H1 (cell line): ENCODE data around the gene JAKMIP3. TPM values are rescaled to one million over a fixed set of nuclear protein-coding genes. Genes with fewer than 3 reads are reported as not detected.

Experiments used
- CTCF ChIA-PET: fragments of 300-600 bp; sonication (Branson Sonifier 250); formaldehyde crosslinking; loops from one replicate; lab custom pipeline; 2021; ENCODE audit not compliant: partially characterized antibody; lab: Charles Lee
- POLR2A ChIA-PET: fragments of 300-600 bp; sonication (Branson Sonifier 250); formaldehyde crosslinking; loops from one replicate; lab custom pipeline; 2021; ENCODE audit warnings: inconsistent platforms; ENCODE audit not compliant: partially characterized antibody; lab: Charles Lee
- DNase-seq, 2 experiments: peaks; one replicate each; pipeline versions ENCODE4 v3.0.0 to v3.0.0-alpha.2; 2010 to 2022; ENCODE audit warnings: low spot score in 2 of 2, low read depth in 1 of 2, mixed read lengths in 1 of 2
- FAIRE-seq: peaks from 2 replicates; lab custom pipeline; 2011; peaks lifted over from hg19 to GRCh38; lab: Jason Lieb, UNC
- H2AFZ ChIP-seq: 2 replicates; pipeline ENCODE4 v1.8.1; 2012; ENCODE audit warnings: low read length, inconsistent platforms
- H2AK5ac ChIP-seq: 2 replicates; pipeline ENCODE4 v1.6.1; 2013; ENCODE audit warnings: low read depth, low read length
- H2BK120ac ChIP-seq: replicated peaks from 2 replicates; pipeline ENCODE3; 2013; ENCODE audit warnings: low read depth, low read length, inconsistent platforms
- H2BK12ac ChIP-seq: 2 replicates; pipeline ENCODE4 v1.6.1; 2013; ENCODE audit warnings: low read depth, low read length
- H2BK15ac ChIP-seq: 2 replicates; pipeline ENCODE4 v1.6.1; 2013; ENCODE audit warnings: low read length
- H2BK20ac ChIP-seq: 2 replicates; pipeline ENCODE4 v1.6.1; 2013; ENCODE audit warnings: low read length
- H2BK5ac ChIP-seq: 2 replicates; pipeline ENCODE4 v1.6.1; 2013; ENCODE audit warnings: low read depth, low read length
- H3K14ac ChIP-seq: 2 replicates; pipeline ENCODE4 v1.6.1; 2013; ENCODE audit warnings: inconsistent platforms; ENCODE audit not compliant: insufficient read length
- H3K18ac ChIP-seq: 2 replicates; pipeline ENCODE4 v1.6.1; 2013; ENCODE audit warnings: low read length; ENCODE audit errors: extremely low read depth
- H3K23ac ChIP-seq: 2 replicates; pipeline ENCODE4 v1.6.1; 2013; ENCODE audit warnings: inconsistent platforms; ENCODE audit not compliant: insufficient read length
- H3K23me2 ChIP-seq: 2 replicates; pipeline ENCODE4 v1.6.1; 2013; ENCODE audit warnings: low read depth, low read length
- H3K27ac ChIP-seq: 2 replicates; pipeline ENCODE4 v1.6.1; 2011; ENCODE audit warnings: low read depth, low read length, inconsistent platforms
- H3K27me3 ChIP-seq, 4 experiments: replicated peaks in 1 of 4; 1 replicate in 1 of 4; 2 replicates in 3 of 4; pipeline versions ENCODE4 v1.6.1 to v1.8.1; 2011 to 2013; ENCODE audit warnings: low read length in 3 of 4, mild to moderate bottlenecking in 3 of 4, inconsistent platforms in 2 of 4, mixed read lengths in 2 of 4, moderate library complexity in 1 of 4; ENCODE audit not compliant: control insufficient read depth in 3 of 4, insufficient read depth in 3 of 4; ENCODE audit errors: extremely low read depth in 1 of 4
- H3K36me3 ChIP-seq, 4 experiments: 2 replicates each; pipeline versions ENCODE4 v1.6.1 to v1.8.1; 2011 to 2013; ENCODE audit warnings: mild to moderate bottlenecking in 4 of 4, low read length in 3 of 4, moderate library complexity in 2 of 4, control low read depth in 1 of 4, inconsistent platforms in 1 of 4; ENCODE audit not compliant: insufficient read depth in 4 of 4, control insufficient read depth in 2 of 4
- H3K4ac ChIP-seq: replicated peaks from 2 replicates; pipeline ENCODE3; 2013; ENCODE audit warnings: low read length, low read depth, mixed read lengths, inconsistent platforms; ENCODE audit not compliant: insufficient read length
- H3K4me1 ChIP-seq, 4 experiments: replicated peaks in 1 of 4; 1 replicate in 1 of 4; 2 replicates in 3 of 4; pipeline versions ENCODE4 v1.6.1 to v1.8.1; 2011 to 2013; ENCODE audit warnings: low read length in 3 of 4, inconsistent platforms in 2 of 4, mixed read lengths in 1 of 4; ENCODE audit not compliant: insufficient read depth in 4 of 4, control insufficient read depth in 3 of 4
- H3K4me2 ChIP-seq, 2 experiments: 2 replicates each; pipeline versions ENCODE4 v1.6.1 to v1.8.1; 2011 to 2013; ENCODE audit warnings: low read depth in 2 of 2, low read length in 2 of 2, control low read depth in 1 of 2, inconsistent platforms in 1 of 2, mild to moderate bottlenecking in 1 of 2; ENCODE audit not compliant: insufficient read depth in 1 of 2
- H3K4me3 ChIP-seq, 4 experiments: fragments of 200-600, 300-600 bp in 1 of 4; sonication (generic), shearing (Covaris generic), sonication (Bioruptor Twin) in 1 of 4; 2 replicates each; pipeline versions ENCODE4 v1.5.1 to v1.8.1; 2011 to 2016; ENCODE audit warnings: low read length in 4 of 4, low read depth in 3 of 4, control low read depth in 2 of 4, inconsistent platforms in 2 of 4, mild to moderate bottlenecking in 2 of 4, mixed read lengths in 1 of 4, moderate library complexity in 1 of 4; ENCODE audit not compliant: insufficient read depth in 2 of 4; ENCODE audit errors: extremely low read depth in 1 of 4
- H3K56ac ChIP-seq: replicated peaks from 2 replicates; pipeline ENCODE3; 2013; ENCODE audit warnings: low read depth, mild to moderate bottlenecking, mixed read lengths, low read length, inconsistent platforms; ENCODE audit not compliant: insufficient read length
- H3K79me1 ChIP-seq: 2 replicates; pipeline ENCODE4 v1.6.1; 2013; ENCODE audit warnings: low read depth, low read length, control low read depth
- H3K79me2 ChIP-seq, 2 experiments: 2 replicates each; pipeline versions ENCODE4 v1.6.1 to v1.8.1; 2012 to 2013; ENCODE audit warnings: low read length in 2 of 2, mild to moderate bottlenecking in 2 of 2, inconsistent platforms in 1 of 2; ENCODE audit not compliant: insufficient read depth in 2 of 2, control insufficient read depth in 1 of 2
- H3K9ac ChIP-seq, 4 experiments: replicated peaks in 1 of 4; 1 replicate in 1 of 4; 2 replicates in 3 of 4; pipeline versions ENCODE4 v1.6.1 to v1.8.1; 2011 to 2013; ENCODE audit warnings: low read depth in 3 of 4, low read length in 3 of 4, control low read depth in 2 of 4, mild to moderate bottlenecking in 2 of 4, moderate library complexity in 2 of 4, inconsistent platforms in 1 of 4; ENCODE audit errors: extremely low read depth in 1 of 4
- H3K9me3 ChIP-seq, 2 experiments: 2 replicates each; pipeline versions ENCODE4 v1.6.1 to v1.8.1; 2012 to 2013; ENCODE audit warnings: mild to moderate bottlenecking in 2 of 2, moderate library complexity in 2 of 2, control low read depth in 1 of 2, inconsistent platforms in 1 of 2, low read depth in 1 of 2, low read length in 1 of 2, mixed read lengths in 1 of 2; ENCODE audit not compliant: insufficient read depth in 2 of 2
- H4K20me1 ChIP-seq, 2 experiments: replicated peaks in 1 of 2; 2 replicates each; pipeline versions ENCODE3 to v1.8.1; 2011 to 2013; ENCODE audit warnings: inconsistent platforms in 2 of 2, low read length in 2 of 2, mild to moderate bottlenecking in 1 of 2; ENCODE audit not compliant: insufficient read depth in 2 of 2, control insufficient read depth in 1 of 2
- H4K5ac ChIP-seq: 2 replicates; pipeline ENCODE4 v1.6.1; 2013; ENCODE audit warnings: low read length, low read depth, mixed read lengths, inconsistent platforms; ENCODE audit not compliant: insufficient read length
- H4K8ac ChIP-seq: 2 replicates; pipeline ENCODE4 v1.8.0; 2013; ENCODE audit warnings: mild to moderate bottlenecking, moderate library complexity, low read length, inconsistent platforms; ENCODE audit not compliant: insufficient read depth; ENCODE audit errors: extremely low read depth
- H4K91ac ChIP-seq: replicated peaks from 2 replicates; pipeline ENCODE3; 2013; ENCODE audit warnings: low read length, mixed read lengths, inconsistent platforms; ENCODE audit not compliant: insufficient read length
- BACH1 ChIP-seq: IDR thresholded peaks from 2 replicates; pipeline ENCODE4 v1.6.1; 2012; ENCODE audit warnings: low read length, improper control_type of control experiment
- CEBPB ChIP-seq: IDR thresholded peaks from 2 replicates; pipeline ENCODE4 v1.6.1; 2012; ENCODE audit warnings: low read depth, low read length
- EGR1 ChIP-seq: IDR thresholded peaks from 2 replicates; pipeline ENCODE4 v1.6.1; 2011; ENCODE audit warnings: low read depth, low read length, borderline replicate concordance
- GABPA ChIP-seq: IDR thresholded peaks from 2 replicates; pipeline ENCODE4 v1.6.1; 2011; ENCODE audit warnings: mild to moderate bottlenecking, low read length, moderate library complexity, borderline replicate concordance; ENCODE audit not compliant: insufficient read depth
- POU5F1 ChIP-seq: IDR thresholded peaks from 2 replicates; pipeline ENCODE4 v1.6.1; 2011; ENCODE audit warnings: low read depth, mild to moderate bottlenecking, low read length, moderate library complexity
- RBBP5 ChIP-seq: IDR thresholded peaks from 2 replicates; pipeline ENCODE4 v1.7.1; 2012; ENCODE audit warnings: low read depth, mild to moderate bottlenecking, inconsistent platforms, low read length, moderate library complexity, borderline replicate concordance
- RXRA ChIP-seq: IDR thresholded peaks from 2 replicates; pipeline ENCODE4 v1.6.1; 2011; ENCODE audit warnings: low read depth, mild to moderate bottlenecking, low read length, moderate library complexity; ENCODE audit not compliant: insufficient read depth
- SAP30 ChIP-seq: fragments of 300-600 bp; sonication (generic); IDR thresholded peaks from 2 replicates; pipeline ENCODE4 v1.7.1; 2012; ENCODE audit warnings: low read length, moderate library complexity, mild to moderate bottlenecking, inconsistent platforms; ENCODE audit not compliant: insufficient read depth, insufficient replicate concordance
- ZNF274 ChIP-seq: IDR thresholded peaks from 2 replicates; pipeline ENCODE4 v1.7.0; 2012; ENCODE audit warnings: low read length, borderline replicate concordance; ENCODE audit errors: extremely low read depth
- WGBS, 2 experiments: shearing (Covaris generic) in 1 of 2; methylation state at CpG; one replicate each; pipeline versions ENCODE4 v1.1.6 to v1.1.7; 2013 to 2015; ENCODE audit warnings: low lambda C conversion rate in 2 of 2, mixed read lengths in 2 of 2, inconsistent platforms in 1 of 2, low coverage in 1 of 2, missing lambda C conversion rate in 1 of 2; ENCODE audit not compliant: insufficient replicate concordance in 2 of 2, insufficient coverage in 1 of 2, insufficient read length in 1 of 2; ENCODE audit errors: extremely low coverage in 1 of 2, missing lambda C conversion rate in 1 of 2; 5-methylcytosine and 5-hydroxymethylcytosine counted together
- polyA plus RNA-seq, 7 experiments: library from polyadenylated mRNA; depleted of rRNA in 3 of 7; stranded (reverse) in 5 of 7; unstranded in 2 of 7; fragments of >200 nt in 5 of 7; fragments of 200-250 nt in 2 of 7; gene quantifications; 1 replicate in 5 of 7; 2 replicates in 1 of 7; 4 replicates in 1 of 7; pipeline versions ENCODE4 v1.2.1 to v1.2.3, GENCODE V29; 2011 to 2013; ENCODE audit warnings: missing spikeins in 2 of 7, mixed read lengths in 2 of 7
- total RNA-seq: library from RNA; stranded (reverse); fragmentation: NEBNext Ultra II Directional; extraction: Animal tissue kit (Norgen Biotek cat#: 25700); gene quantifications from 2 replicates; pipeline ENCODE4 v1.2.1, GENCODE V29; 2021

The JAKMIP3 gene
- total and polyA plus RNA-seq, 2 of the 8 experiments (the other 6 are each of a cell fraction or from before 2014, with no cell fraction given) = 0.83 to 0.91 TPM

DNA sequence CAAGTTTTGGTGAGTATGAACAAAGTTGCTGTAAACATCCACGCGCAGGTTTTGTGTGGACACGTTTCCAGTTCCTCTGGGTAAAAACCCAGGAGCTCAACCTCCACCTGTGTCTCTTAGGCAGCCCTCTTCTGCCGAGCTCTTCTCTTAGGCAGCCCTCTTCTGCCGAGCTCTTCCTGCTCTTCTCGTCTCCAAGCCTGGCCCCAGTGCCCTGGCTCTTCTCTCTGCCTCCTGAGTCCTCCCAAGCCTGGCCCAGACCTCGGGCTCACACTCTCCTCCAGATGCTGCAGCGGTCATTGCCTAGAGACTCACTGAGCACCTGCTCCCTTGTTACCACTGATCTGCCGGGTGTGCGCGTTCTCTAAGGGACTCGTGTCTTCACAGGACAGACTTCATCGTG is 45.3 kb upstream of the JAKMIP3 start:
- no peak for FAIRE-seq
- no peak for DNase-seq
- WGBS, 2 experiments = 87% methylated on average over 13 of the region's 13 CpGs; no CpG with 5 or more reads in 1 of the 2 experiments
- TF ChIP-seq EGR1 (no peak), RBBP5 (no peak), RXRA (no peak), ZNF274 (no peak), POU5F1 (no peak), CEBPB (no peak), BACH1 (no peak), SAP30 (no peak), GABPA (no peak)

More for the DNA sequence above, 45.3 kb upstream of the JAKMIP3 start:
- Histone ChIP-seq H3K27me3 (peaks cover 0 to 8% (median 1%) of the 10 kb centered on the region in 4 experiments; a peak in 3 of 7 replicates), H2BK20ac (no peak overlapping the region), H3K56ac (no peak overlapping the region), H3K23ac (no peak overlapping the region), H3K4me3 (no peak overlapping the region), H3K9ac (no peak overlapping the region), H4K20me1 (no peaks in the 10 kb centered on the region), H2BK12ac (no peak overlapping the region), H4K8ac (no peak overlapping the region), H3K27ac (no peak overlapping the region), H3K4ac (no peak overlapping the region), H2BK5ac (no peak overlapping the region), H3K4me2 (no peak overlapping the region), H3K23me2 (no peaks in the 10 kb centered on the region), H2AFZ (no peak overlapping the region), H2BK15ac (0 out of 2 replicates have a peak overlapping the region, but pooled peaks have one; percentile 72), H3K14ac (no peak overlapping the region), H3K18ac (no peak overlapping the region), H4K91ac (no peak overlapping the region), H4K5ac (no peak overlapping the region), H2BK120ac (no peak overlapping the region), H3K36me3 (no peaks in the 10 kb centered on the region), H3K79me2 (no peaks in the 10 kb centered on the region), H3K4me1 (peaks cover 2 to 8% (median 4%) of the 10 kb centered on the region in 4 experiments; a peak in 5 of 7 replicates), H3K9me3 (no peaks in the 10 kb centered on the region; a peak in 1 of 4 replicates), H3K79me1 (peaks cover 2% of the 10 kb centered on the region; the same call in 1 of the 2 replicates), H2AK5ac (no peak overlapping the region)
- ChIA-PET CTCF (interaction anchor here (0.9 to 6.0 kb wide), 8 partner anchors 11 to 122 kb away, joined by 3 to 86 read pairs (median 6); no protein-coding TSS in a partner anchor), POLR2A (interaction anchor here (1.9 to 2.4 kb wide), 2 partner anchors 9 to 12 kb away, joined by 7 read pairs; no protein-coding TSS in a partner anchor)
